ENCODE results near the gene MANBA.

MANBA gene

DNA sequence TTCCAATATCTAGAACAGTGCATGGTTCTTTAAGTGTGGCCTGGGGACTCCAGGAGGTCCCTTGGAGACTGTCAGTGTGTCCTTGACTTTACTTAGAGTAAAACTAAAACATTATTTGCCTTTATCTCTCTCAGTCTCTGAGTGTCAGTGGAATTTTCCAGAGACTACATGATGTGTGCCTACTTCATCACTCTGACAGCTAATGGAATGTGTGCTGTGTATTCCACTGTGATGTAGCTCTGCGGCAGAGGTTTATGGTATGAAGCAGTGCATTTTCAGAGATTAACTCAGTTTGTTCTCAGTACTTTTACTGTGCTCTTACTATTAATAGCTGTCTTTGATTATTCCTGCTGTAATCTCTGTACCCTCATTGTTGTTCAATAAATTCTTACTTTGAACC is 85.6 kb downstream of the MANBA start:
- Histone ChIP-seq H3K4me1 (ENCODE audit: low read depth, poor library complexity, severe bottlenecking) (no peaks in the 10 kb centered on the region), H3K27ac (no peak overlapping the region), H4K20me1 (ENCODE audit: insufficient read depth) (no peaks in the 10 kb centered on the region), H3K4me2 (no peak overlapping the region), H3K9ac (no peak overlapping the region), H3K79me2 (ENCODE audit: insufficient read depth, low read depth) (no peaks in the 10 kb centered on the region), H3K36me3 (ENCODE audit: insufficient read depth) (no peaks in the 10 kb centered on the region), H3K4me3 (IDR thresholded peaks at IDR 0.05; ENCODE audit: insufficient read depth, low read depth, low read length) (no peak overlapping the region), H3K27me3 (ENCODE audit: insufficient read depth, low read depth) (no peaks in the 10 kb centered on the region), H2AFZ (ENCODE audit: low read depth) (no peak overlapping the region)
- TF ChIP-seq, protein P1, sequence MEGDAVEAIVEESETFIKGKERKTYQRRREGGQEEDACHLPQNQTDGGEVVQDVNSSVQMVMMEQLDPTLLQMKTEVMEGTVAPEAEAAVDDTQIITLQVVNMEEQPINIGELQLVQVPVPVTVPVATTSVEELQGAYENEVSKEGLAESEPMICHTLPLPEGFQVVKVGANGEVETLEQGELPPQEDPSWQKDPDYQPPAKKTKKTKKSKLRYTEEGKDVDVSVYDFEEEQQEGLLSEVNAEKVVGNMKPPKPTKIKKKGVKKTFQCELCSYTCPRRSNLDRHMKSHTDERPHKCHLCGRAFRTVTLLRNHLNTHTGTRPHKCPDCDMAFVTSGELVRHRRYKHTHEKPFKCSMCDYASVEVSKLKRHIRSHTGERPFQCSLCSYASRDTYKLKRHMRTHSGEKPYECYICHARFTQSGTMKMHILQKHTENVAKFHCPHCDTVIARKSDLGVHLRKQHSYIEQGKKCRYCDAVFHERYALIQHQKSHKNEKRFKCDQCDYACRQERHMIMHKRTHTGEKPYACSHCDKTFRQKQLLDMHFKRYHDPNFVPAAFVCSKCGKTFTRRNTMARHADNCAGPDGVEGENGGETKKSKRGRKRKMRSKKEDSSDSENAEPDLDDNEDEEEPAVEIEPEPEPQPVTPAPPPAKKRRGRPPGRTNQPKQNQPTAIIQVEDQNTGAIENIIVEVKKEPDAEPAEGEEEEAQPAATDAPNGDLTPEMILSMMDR (conservative IDR thresholded peaks at IDR 0.05; ENCODE audit: low read depth, low read length), result no peak

DNA sequence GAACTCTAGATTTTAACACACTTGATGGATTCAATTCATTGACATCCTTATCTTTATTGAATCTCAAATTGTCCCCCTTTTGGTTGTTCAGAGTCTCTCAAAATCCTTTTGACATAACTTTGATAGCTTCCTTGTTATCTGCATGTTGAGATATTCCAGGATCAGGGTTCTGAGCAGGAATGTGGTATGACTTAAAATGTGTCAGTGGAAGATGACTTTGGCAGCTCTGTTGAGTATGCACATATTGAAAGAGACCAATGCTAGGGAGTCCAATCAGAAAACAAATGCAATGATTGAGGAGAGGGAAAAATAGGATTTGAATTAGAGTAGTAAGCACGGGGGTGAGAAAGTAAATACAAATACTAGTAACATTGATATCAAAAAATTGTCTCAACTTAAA is 93.8 kb downstream of the MANBA start:
- H3K27ac ChIP-seq, result no peak overlapping the region
- H3K9ac ChIP-seq, result no peak overlapping the region
- H3K36me3 ChIP-seq (ENCODE audit: insufficient read depth), result no peaks in the 10 kb centered on the region
- H2AFZ ChIP-seq (ENCODE audit: low read depth), result no peak overlapping the region
- no peaks in the 10 kb centered on the region for H3K4me1 ChIP-seq (ENCODE audit: low read depth, poor library complexity, severe bottlenecking)
- no peaks in the 10 kb centered on the region for H3K79me2 ChIP-seq (ENCODE audit: insufficient read depth, low read depth)
- TF ChIP-seq, protein P1 (conservative IDR thresholded peaks at IDR 0.05; ENCODE audit: low read depth, low read length), result no peak
- H3K4me2 ChIP-seq, result no peak overlapping the region
- no peaks in the 10 kb centered on the region for H4K20me1 ChIP-seq (ENCODE audit: insufficient read depth)
- H3K4me3 ChIP-seq (IDR thresholded peaks at IDR 0.05; ENCODE audit: insufficient read depth, low read depth, low read length), result no peak overlapping the region
- H3K27me3 ChIP-seq (ENCODE audit: insufficient read depth, low read depth), result no peaks in the 10 kb centered on the region

DNA sequence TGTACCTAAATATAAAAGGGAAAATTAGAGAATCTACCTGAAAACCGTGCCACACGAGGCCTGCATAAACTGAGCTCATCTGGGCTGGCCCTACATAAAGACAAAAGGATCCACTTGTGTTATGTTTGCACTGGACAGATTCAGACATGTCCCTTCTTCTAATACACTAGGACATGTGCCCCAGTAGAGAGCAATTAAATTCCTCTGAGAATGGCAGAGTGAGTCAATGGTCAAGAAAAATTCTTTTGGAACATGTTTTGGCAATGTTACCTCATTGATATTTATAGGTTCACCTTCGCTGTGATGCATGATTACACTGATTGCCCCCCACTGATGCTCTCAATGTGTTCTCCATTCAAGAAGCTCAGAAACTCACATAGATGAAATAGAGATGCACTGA is 95.2 kb downstream of the MANBA start:
- H3K4me1 ChIP-seq (ENCODE audit: low read depth, poor library complexity, severe bottlenecking), result no peaks in the 10 kb centered on the region
- H3K79me2 ChIP-seq (ENCODE audit: insufficient read depth, low read depth), result no peaks in the 10 kb centered on the region
- no peaks in the 10 kb centered on the region for H4K20me1 ChIP-seq (ENCODE audit: insufficient read depth)
- no peaks in the 10 kb centered on the region for H3K27me3 ChIP-seq (ENCODE audit: insufficient read depth, low read depth)
- TF ChIP-seq, protein P1 (conservative IDR thresholded peaks at IDR 0.05; ENCODE audit: low read depth, low read length), result no peak
- no peak overlapping the region for H3K27ac ChIP-seq
- no peaks in the 10 kb centered on the region for H3K36me3 ChIP-seq (ENCODE audit: insufficient read depth)
- H3K9ac ChIP-seq, result no peak overlapping the region
- H2AFZ ChIP-seq (ENCODE audit: low read depth), result no peak overlapping the region
- no peak overlapping the region for H3K4me3 ChIP-seq (IDR thresholded peaks at IDR 0.05; ENCODE audit: insufficient read depth, low read depth, low read length)
- H3K4me2 ChIP-seq, result no peak overlapping the region

DNA sequence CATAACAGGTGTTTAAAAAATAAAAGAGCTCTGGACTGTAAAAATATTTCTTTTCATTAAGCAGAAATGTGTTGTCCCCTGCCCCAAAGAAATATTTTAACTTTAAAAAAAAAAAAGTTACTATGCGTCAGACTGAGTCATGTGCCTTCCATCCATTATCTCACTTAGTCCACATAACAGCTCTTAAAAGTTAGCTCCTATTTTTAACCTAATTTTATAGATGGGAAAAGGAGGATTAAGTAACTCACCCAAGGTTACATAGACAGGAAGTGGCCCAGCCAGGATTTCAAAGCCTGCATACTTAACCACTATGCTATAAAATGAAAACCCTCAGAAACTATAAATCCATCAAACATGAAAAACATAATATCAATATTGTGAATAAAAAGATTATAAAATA is 97.7 kb downstream of the MANBA start:
- no peaks in the 10 kb centered on the region for H3K36me3 ChIP-seq (ENCODE audit: insufficient read depth)
- no peaks in the 10 kb centered on the region for H4K20me1 ChIP-seq (ENCODE audit: insufficient read depth)
- no peak overlapping the region for H3K4me3 ChIP-seq (IDR thresholded peaks at IDR 0.05; ENCODE audit: insufficient read depth, low read depth, low read length)
- H3K4me2 ChIP-seq, result no peak overlapping the region
- H3K27ac ChIP-seq, result no peak overlapping the region
- no peaks in the 10 kb centered on the region for H3K79me2 ChIP-seq (ENCODE audit: insufficient read depth, low read depth)
- no peak overlapping the region for H3K9ac ChIP-seq
- H2AFZ ChIP-seq (ENCODE audit: low read depth), result no peak overlapping the region
- no peaks in the 10 kb centered on the region for H3K27me3 ChIP-seq (ENCODE audit: insufficient read depth, low read depth)
- H3K4me1 ChIP-seq (ENCODE audit: low read depth, poor library complexity, severe bottlenecking), result no peaks in the 10 kb centered on the region
- TF ChIP-seq, protein P1 (conservative IDR thresholded peaks at IDR 0.05; ENCODE audit: low read depth, low read length), result no peak

DNA sequence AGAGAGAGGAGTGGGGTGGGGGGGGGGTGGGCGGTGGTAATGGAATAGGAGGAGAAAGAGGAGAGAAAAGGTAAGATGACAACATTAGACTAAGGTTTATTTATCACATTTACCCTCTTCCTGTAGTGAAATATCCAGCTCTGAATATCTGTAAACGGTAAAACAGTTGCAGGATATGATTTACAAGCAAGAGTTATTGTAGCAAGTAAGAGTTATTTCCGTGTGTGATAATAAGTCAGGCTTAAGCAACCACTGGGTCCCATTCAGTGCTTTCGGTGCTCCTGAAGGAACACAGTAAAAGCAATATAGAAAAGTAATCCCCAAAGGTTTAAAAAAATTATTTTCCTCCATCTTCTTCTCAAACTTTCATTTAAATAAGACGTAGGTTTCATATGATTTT is 103.6 kb downstream of the MANBA start:
- TF ChIP-seq, protein P1 (conservative IDR thresholded peaks at IDR 0.05; ENCODE audit: low read depth, low read length), result no peak
- Histone ChIP-seq H3K36me3 (ENCODE audit: insufficient read depth) (no peaks in the 10 kb centered on the region), H3K4me1 (ENCODE audit: low read depth, poor library complexity, severe bottlenecking) (no peaks in the 10 kb centered on the region), H3K4me2 (no peak overlapping the region), H3K9ac (no peak overlapping the region), H2AFZ (ENCODE audit: low read depth) (no peak overlapping the region), H3K79me2 (ENCODE audit: insufficient read depth, low read depth) (no peaks in the 10 kb centered on the region), H4K20me1 (ENCODE audit: insufficient read depth) (no peaks in the 10 kb centered on the region), H3K4me3 (IDR thresholded peaks at IDR 0.05; ENCODE audit: insufficient read depth, low read depth, low read length) (no peak overlapping the region), H3K27ac (no peak overlapping the region), H3K27me3 (ENCODE audit: insufficient read depth, low read depth) (no peaks in the 10 kb centered on the region)
